NCI-H146 treated with DMSO at 0.1 percent for 48 hours (cell line): ENCODE data around the gene MAB21L4.

Experiments
- DNase-seq: peaks from one replicate; lab custom pipeline; 2025; ENCODE audit not compliant: unreplicated experiment; lab: John Stamatoyannopoulos, UW

Gene MAB21L4

GRCh38 chr2:240913810-240914644, 18.1 kb upstream of the MAB21L4 start:
- peak; percentile 10 for DNase-seq

DNA sequence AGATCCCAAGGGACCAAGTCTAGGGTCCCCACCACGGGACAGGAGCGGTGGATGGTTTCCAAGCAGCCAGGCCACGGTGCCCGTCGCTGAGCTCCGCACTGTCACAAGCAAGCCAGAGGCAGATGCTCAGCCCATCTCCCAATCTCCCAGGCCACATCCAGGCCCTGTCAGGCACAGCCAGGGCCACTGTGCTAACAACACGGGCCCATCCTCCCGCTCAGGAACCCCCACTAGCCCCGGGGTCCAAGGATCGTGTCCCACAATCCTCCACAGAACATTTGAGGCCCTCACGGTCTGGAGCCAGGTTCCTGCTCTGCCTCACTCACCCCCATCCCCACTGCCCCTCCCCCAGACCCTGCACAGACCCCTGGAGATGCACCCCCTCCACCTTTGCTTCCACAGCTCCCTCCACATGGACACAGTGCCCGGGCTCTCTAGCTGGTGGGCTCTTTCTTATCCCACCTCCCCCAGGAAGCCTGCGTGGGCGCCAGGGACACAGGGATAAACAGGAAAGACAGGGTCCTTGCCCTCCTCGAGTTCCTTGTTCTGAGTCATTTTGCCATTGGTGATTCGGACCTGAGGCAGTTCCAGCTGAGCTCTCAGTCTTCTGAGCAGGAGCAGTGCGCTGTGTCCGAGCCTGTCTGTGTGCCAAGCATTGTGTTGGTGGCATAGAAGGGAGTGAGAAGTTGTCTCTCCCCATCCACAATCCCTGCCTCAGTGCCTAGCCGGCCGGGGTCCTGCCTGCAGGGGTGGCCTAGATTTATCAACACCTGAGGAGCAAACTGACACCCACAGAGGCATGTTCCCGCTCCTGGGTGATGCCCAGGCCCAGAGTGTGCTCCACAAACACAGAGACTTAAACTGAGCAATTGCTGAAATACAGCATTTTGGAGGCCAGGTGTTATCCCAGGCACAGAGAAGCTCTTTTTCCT, 17.2 kb upstream of the MAB21L4 start:
- no peak for DNase-seq

- no peak for DNase-seq
Measured at GRCh38 chr2:240911641-240912265, 15.8 kb upstream of the MAB21L4 start.

DNA sequence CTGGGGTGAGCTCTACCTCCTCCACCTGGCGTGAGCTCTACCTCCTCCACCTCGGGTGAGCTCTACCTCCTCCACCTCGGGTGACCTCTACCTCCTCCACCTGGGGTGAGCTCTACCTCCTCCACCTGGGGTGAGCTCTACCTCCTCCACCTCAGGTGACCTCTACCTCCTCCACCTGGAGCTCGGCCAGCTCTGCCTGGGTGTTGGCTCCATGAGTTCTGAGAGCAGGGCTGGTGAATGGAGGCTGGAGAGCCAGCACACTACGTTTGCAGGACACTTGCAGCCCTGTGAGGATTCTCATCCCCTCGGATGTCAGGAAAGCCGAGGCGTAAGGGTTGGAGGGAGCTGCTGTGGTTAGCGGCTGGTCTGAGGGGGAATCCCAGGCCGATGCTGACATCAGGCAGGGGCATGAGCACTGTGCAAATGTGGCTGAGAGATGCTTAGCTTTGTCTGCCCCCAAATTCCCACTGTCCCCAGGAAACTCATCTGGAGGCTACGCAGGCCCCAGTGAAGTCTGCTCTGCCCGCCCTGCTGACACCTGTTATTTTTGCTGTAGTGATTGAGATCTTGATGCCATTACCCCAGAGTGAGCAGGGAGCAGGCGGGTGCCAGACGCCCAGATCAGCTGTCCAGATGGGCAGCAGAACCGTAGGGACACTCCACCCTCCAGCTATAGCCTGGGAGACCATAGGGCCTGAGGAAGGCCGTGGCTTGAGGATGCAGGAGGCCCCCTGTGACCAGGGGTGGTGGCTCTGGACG, 13.4 kb upstream of the MAB21L4 start:
- DNase-seq = no peak

DNA sequence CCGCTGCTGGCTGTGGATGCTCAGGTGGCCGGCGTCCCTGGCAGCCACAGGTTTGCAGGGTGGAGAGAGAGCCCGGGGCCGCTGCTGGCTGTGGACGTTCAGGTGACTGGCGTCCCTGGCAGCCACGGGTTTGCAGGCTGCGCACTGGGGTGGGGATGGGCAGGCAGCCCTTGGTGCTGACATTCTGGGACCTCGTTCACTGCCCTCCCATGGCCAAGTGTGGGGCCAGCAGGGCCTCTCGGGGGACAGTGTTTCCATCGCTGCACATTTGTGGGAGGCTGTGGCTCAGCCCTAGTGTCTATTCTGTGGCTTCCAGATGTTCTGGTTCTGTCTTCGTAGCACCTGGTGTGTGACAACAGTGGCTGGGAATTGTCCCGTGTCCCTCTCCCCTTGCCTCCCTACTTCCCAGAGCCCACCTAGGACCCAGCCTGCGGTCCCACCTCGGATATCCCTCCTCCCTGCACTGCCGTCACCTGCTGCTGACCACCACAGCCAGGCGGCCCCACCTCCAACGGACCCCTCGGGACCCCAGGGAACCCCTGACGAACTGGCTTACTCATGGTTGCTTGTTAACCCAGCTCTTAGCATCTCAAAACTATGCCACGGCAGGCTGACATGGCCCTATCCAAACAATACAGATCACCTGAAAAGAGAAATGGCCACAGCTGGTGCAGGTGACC, 11.1 kb upstream of the MAB21L4 start:
- no peak for DNase-seq

DNA sequence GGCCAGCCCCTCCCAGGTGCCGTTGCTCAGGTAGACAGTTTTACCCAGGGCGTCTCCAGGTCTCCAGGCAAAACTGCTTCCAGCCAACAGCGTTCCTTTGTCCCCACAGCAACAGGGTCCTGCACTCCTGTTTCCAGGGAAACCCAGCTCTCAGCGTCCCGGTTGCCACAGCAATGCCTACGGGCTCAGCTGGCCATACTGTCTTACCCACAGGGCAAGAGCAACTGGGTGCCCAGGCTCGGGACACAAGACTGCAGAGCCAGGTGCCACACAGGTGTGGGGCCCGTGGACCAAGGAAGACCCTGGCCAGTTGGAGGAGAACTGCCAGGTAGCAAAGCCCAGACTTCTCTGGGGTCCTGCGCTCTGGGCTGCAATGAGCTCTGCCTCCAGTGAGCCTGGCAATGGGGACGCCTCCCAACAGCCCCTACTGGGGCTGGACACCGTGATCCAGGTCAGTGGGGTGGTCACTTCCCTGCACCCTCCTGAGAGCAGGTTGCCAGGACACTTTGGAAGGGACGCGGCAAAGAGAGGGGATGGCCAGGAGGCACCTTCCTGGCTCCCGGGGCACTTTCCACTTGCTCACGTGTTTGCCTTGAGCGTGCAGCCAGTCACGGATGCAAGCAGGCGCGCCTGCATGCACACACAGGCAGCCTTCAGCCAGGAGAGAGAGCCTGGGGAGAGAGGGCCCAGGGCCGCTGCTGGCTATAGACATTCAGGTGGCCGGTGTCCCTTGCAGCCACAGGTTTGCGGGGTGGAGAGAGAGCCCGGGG, 10.4 kb upstream of the MAB21L4 start, which contains the start of gene CROCC2:
Gene CROCC2 (plus strand): TSS at position 196 of the 770 bp plus-strand sequence. CDS start 178 bp downstream, at position 374.
- peak; percentile 9 for DNase-seq

- no peak for DNase-seq
Measured at GRCh38 chr2:240905176-240905781, 9.3 kb upstream of the MAB21L4 start.

DNA sequence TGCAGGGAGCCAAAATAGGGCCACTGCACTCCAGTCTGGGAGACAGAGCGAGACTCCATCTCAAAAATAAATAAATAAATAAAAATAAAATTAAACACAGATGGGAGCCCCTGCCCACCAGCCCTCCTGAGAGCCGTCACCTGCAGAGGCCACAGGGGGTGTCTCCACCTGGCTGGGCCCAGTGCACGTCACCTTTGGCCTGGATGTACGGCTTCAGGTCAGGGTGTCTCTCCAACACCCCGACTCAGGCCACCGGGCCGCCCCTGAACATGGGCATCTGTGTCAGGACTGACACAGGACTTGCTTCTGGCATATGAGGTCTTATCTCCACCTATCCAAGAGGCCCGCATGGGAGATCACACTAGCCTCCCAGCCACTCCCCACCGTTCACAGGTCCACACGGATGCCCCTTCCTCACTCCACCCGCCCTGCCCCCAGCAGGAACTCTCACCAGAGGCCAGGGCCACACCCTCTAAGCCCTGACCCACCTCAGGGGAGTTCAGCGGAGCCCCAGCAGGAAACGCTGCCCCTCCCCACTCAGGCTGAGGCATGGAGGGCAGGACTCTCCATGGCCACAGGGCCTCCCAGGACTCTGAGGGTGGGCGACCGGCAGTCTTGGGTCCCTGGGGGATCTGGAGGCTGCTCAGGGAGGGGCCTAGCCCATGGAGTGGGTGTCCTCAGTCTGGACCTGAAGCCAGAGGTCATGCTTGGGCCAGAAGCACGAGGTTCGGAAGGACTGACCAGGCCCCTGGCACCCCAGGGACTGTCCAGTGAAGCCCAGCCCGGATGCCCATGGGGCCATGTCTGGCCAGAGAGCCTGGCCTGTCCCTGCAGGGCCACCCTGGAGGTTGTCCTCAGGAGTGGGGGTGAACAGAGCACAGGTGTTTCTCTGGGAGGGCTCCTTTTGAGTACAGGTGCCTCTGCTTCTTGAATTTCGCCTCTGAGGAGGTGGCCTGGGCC, 8.5 kb upstream of the MAB21L4 start:
- DNase-seq = no peak

DNA sequence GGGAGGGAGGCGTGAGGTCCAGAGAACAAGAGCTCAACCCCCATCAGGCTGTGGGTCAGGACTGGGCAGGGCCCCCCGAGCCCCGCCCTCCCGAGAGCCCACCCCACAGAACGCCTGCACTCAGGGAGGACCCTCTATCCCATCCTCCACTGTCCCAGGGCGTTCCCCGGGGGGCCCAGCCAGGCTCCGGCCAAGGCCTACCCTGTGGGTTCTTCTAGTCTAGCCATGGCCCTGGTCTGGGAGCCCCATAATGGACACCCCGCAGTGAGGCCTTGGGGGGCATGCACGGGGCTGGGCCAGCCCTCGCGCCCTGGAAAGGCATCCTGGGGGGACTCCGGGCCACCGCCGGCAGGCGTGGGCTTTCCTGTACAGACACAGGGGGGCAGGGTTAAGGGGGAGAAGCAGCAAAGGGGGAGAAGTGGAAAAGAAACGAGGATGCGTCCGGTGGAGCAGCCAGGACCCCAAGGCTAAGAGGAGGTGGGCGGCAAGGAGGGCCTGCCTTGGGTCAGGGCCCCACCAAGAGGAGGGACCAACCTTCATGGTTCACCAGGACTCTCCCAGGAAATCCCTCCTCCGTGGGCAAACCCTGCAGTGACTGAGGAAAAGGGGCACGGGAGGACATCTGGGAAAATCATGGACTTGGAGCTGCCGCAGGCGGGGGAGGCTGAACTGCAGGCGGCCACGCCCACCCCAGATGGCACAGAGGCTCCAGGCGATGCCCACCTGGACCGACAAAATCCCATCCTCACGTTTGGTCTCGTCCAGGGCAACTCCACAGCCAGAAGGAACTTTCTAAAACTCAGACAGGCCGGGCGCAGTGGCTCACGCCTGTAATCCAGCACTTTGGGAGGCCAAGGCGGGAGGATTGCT, 7.5 kb upstream of the MAB21L4 start:
- no peak for DNase-seq

- DNase-seq = no peak
Measured at GRCh38 chr2:240902615-240903041, 6.7 kb upstream of the MAB21L4 start.

DNA sequence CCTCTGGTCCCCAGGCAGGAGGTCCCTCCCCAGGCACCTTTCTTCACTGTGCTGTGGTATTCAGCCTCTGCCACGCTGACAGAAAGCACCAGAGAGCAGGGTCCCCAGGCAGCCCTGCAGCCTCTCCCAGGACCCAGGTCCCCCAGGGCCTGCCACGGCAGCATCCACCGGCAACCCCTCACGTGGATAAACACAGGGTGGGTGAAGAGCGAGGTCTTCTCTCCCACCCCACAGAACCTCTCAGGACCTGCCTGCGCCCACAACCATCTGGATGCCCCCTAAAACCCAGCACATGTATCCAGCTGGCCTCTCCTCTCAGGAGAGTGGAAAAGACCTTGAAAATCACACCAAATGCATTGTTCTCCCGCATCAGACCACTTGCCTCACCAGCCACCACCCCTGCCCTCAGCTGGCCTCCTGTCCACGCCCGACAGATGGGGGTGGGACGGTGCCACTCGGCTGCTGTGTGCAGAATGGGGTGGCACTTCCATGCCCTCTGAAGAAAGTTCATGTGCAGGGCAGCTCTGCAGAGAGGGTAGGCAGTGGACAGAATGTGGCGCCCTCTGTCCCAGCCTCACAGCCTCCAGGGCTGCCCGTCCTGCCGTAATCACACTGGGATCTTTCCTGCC, 6.1 kb upstream of the MAB21L4 start:
- no peak for DNase-seq

DNA sequence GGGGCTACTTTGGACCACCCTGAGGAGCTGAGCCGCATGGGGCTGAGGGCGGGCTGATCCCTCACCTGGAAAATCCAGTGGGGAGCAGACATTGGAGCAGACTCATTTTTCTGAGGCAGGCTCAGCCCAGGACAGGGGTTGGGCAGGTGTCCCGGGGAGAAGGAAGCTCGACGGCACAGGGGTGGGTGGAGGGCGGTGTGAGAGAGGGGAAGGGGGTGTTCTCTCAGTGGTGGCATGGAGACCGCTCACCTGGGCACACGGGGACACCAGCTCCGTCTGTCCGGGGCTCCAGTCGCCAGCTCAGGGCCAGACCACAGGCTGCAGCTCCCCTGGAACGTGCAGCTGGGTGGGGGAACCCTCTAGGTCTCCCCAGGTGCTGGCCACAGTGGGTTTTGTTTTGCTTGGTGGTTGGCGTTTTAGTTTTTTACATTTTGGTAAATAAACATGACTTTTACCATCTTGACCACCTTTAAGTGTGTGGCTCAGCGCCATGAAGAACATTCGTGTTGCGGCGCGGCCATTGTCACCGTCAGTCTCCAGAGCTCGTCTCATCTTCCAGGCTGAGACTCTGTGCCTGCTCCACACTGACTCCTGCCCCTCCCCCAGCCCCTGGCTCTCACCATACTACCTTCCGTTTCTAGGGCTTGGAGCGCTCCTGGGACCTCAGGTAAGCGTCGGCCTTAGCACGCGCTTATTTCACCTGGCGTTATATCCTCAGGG, 4.3 kb upstream of the MAB21L4 start:
- DNase-seq = no peak

- no peak for DNase-seq
Measured at GRCh38 chr2:240899468-240899865, 3.5 kb upstream of the MAB21L4 start.

- DNase-seq = no peak
Measured at GRCh38 chr2:240898731-240899467, 2.9 kb upstream of the MAB21L4 start.
